Measurements from ENCODE around the gene CWC15. TPM values are rescaled to one million over a fixed set of nuclear protein-coding genes. Genes with fewer than 3 reads are reported as not detected.
"Not testable (repeated sequence)": the region's sequence is repeated elsewhere in the genome, so short reads cannot be mapped to it uniquely, and the experiment has no call there.

CWC15 gene
- total RNA-seq, 1 experiment from 2014 or later, result 58.9 TPM

DNA sequence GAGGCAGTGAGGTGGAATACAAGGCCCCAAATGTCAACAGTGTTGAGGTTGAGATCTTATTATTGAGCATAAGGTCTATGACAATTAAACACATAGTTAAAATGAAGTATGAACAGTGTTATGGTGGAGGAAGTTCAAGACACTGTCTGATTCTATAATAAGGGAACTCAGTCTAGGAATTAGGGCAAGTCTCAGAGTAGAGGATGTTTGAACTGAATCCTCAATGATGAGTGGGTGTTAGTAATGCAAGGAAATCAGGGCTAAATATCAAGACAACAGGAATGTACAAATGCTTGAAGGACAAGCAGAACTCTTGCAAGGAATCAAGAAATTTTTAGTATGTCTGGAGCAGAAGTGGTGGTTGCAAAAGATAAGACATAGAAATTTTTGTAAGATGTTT is 53.0 kb downstream of the CWC15 start:
- no peak for DNase-seq (ENCODE audit: low read depth)

DNA sequence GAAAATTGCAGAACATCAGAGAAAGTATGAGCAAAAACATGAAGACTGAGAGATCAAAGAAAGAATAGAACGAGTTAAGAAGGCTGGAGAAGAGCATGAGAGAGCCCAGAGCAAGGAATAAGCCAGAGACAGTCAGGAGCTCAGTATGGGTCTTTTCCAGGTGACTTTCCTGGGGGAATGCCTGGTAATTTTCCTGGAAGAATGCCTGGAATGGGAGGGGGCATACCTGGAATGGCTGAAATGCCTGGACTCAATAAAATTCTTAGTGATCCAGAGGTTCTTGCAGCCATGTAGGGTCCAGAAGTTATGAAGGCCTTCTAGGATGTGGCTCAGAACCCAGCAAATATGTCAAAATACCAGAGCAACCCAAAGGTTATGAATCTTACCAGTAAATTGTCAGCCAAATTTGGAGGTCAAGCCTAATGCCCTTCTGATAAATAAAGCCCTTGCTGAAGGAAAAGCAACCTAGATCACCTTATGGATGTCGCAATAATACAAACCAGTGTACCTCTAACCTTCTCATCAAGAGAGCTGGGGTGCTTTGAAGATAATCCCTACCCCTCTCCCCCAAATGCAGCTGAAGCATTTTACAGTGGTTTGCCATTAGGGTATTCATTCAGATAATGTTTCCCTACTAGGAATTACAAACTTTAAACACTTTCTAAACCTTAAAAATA is 59.5 kb downstream of the CWC15 start:
- not testable (repeated sequence) for DNase-seq (ENCODE audit: low read depth)

DNA sequence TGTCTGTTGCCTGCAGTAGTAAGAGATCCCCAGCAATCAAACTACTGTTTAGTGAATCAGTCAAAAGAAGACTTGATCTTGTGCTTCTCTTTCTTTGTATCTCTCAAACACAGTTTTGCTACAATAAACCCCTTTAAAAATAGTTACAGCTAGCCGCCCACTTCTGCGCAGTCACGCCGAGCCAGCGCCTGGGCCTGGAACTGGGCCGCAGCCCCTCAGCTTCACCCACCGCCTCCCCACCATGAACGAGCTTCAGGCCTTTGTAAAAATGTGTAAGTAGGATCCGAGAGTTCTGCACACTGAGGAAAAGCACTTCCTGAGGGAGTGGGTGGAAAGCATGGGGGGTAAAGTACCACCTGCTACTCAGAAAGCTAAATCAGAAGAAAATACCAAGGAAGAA is 60.5 kb downstream of the CWC15 start:
- DNase-seq (ENCODE audit: low read depth), result no peak

Other genes with a start within 250 kb of the CWC15 start
- 14.9 and 16.2 TPM in 2 replicates for gene AMOTL1, start 205.2 kb downstream of the CWC15 start, total RNA-seq (2014; rRNA removed; shearing (Covaris generic))
- 3.4 and 4.4 TPM in 2 replicates for gene KDM4D, start 153 bp upstream of the CWC15 start, total RNA-seq (2014; rRNA removed; shearing (Covaris generic))
- gene KDM4E, start 51.7 kb upstream of the CWC15 start, total RNA-seq (2014; rRNA removed; shearing (Covaris generic)), result not detected in 2 replicates
- not detected in 2 replicates for gene KDM4F, start 75.9 kb upstream of the CWC15 start, total RNA-seq (2014; rRNA removed; shearing (Covaris generic))
- gene SRSF8, start 93.4 kb upstream of the CWC15 start, total RNA-seq (2014; rRNA removed; shearing (Covaris generic)), result 11.1 and 25.1 TPM in 2 replicates
- gene ENDOD1, start 116.3 kb upstream of the CWC15 start, total RNA-seq (2014; rRNA removed; shearing (Covaris generic)), result 13.6 and 16.2 TPM in 2 replicates